HepG2 (cell line): Measurements from ENCODE around the gene TRPM5. TPM values are rescaled to one million over a fixed set of nuclear protein-coding genes. Genes with fewer than 3 reads are reported as not detected.
A peak's percentile ranks its signal among the peaks of the same experiment; 100 is the strongest.

Experiments used
- ATAC-seq: fragments of 200-7000 bp; cut with Tn5 transposase; 3 replicates; pipeline ENCODE4 v1.9.1; 2020; ENCODE audit warnings: mild to moderate bottlenecking, moderate library complexity
- BruUV-seq: library from RNA; stranded (reverse); fragments of 400-500 nt; replicated peaks from 2 replicates; lab custom pipeline; 2021; lab: Mats Ljungman, UMichigan
- CTCF ChIA-PET: fragments of 300-600 bp; formaldehyde crosslinking; extraction: SDS; loops from one replicate; lab custom pipeline; 2021; ENCODE audit warnings: low total read pairs, inconsistent platforms, low intra/inter-chr PET ratio; lab: Yijun Ruan, JAX
- POLR2A ChIA-PET: fragments of 350-600 bp; sonication (Branson Sonifier 250); formaldehyde crosslinking; loops from one replicate; lab custom pipeline; 2020; ENCODE audit warnings: antibody characterized with exemption, inconsistent platforms; lab: Yijun Ruan, JAX
- DNase-seq: peaks from one replicate; pipeline ENCODE4 v3.0.0-alpha.2; 2015; ENCODE audit warnings: low spot score
- FAIRE-seq: peaks from 3 replicates; lab custom pipeline; 2011; peaks lifted over from hg19 to GRCh38; lab: Jason Lieb, UNC
- H2AFZ ChIP-seq: one replicate; pipeline ENCODE4 v1.6.1; 2011; ENCODE audit warnings: low read length, inconsistent platforms
- H3K27ac ChIP-seq: fragments of 300-600 bp; 3 replicates; pipeline ENCODE4 v1.8.0; 2011; ENCODE audit warnings: mixed run types, mild to moderate bottlenecking, mixed read lengths, low read length, inconsistent platforms; ENCODE audit not compliant: insufficient read depth; ENCODE audit errors: extremely low read length
- H3K27me3 ChIP-seq, 2 experiments: fragments of 200-600 bp in 1 of 2; 2 replicates in 1 of 2; 3 replicates in 1 of 2; pipeline versions ENCODE4 v1.6.0 to v1.8.0; 2011; ENCODE audit warnings: low read length in 2 of 2, mild to moderate bottlenecking in 2 of 2, moderate library complexity in 2 of 2, inconsistent platforms in 1 of 2; ENCODE audit not compliant: insufficient read depth in 2 of 2, control insufficient read depth in 1 of 2
- H3K36me3 ChIP-seq, 2 experiments: fragments of 200-600 bp in 1 of 2; replicated peaks in 1 of 2; 2 replicates in 1 of 2; 3 replicates in 1 of 2; pipeline versions ENCODE4 v1.5.1 to v1.8.0; 2011; ENCODE audit warnings: low read length in 2 of 2, inconsistent platforms in 1 of 2; ENCODE audit not compliant: insufficient read depth in 2 of 2, control insufficient read depth in 1 of 2
- H3K4me1 ChIP-seq: 2 replicates; pipeline ENCODE4 v1.5.1; 2012; ENCODE audit warnings: low read length, inconsistent platforms; ENCODE audit not compliant: insufficient read depth
- H3K4me2 ChIP-seq: 2 replicates; pipeline ENCODE4 v1.6.0; 2011; ENCODE audit warnings: low read depth, low read length, inconsistent platforms
- H3K4me3 ChIP-seq, 3 experiments: fragments of 200-600 bp in 1 of 3; sonication (generic), shearing (Covaris generic) in 1 of 3; replicated peaks in 1 of 3; 2 replicates each; pipeline ENCODE4 v1.5.1; 2011 to 2016; ENCODE audit warnings: low read length in 3 of 3, inconsistent platforms in 2 of 3, low read depth in 2 of 3, mild to moderate bottlenecking in 2 of 3, control low read depth in 1 of 3, mixed read lengths in 1 of 3; ENCODE audit not compliant: insufficient read depth in 1 of 3
- H3K79me2 ChIP-seq: one replicate; pipeline ENCODE4 v1.6.1; 2011; ENCODE audit warnings: low read length, inconsistent platforms; ENCODE audit not compliant: insufficient read depth
- H3K9ac ChIP-seq: 2 replicates; pipeline ENCODE4 v1.6.0; 2011; ENCODE audit warnings: mild to moderate bottlenecking, low read depth, low read length, inconsistent platforms; ENCODE audit not compliant: insufficient read depth
- H3K9me3 ChIP-seq: 2 replicates; pipeline ENCODE4 v1.5.1; 2012; ENCODE audit warnings: mild to moderate bottlenecking, low read length
- H4K20me1 ChIP-seq: 2 replicates; pipeline ENCODE4 v1.6.0; 2011; ENCODE audit warnings: inconsistent platforms, mild to moderate bottlenecking, low read length, moderate library complexity; ENCODE audit not compliant: insufficient read depth
- DDIT3 ChIP-seq: sonication (generic); formaldehyde crosslinking; IDR thresholded peaks from 2 replicates; pipeline ENCODE4 v1.4.0; 2020; ENCODE audit warnings: mild to moderate bottlenecking, missing genetic modification reagents
- GFI1 ChIP-seq: sonication (generic); formaldehyde crosslinking; IDR thresholded peaks from 2 replicates; pipeline ENCODE4 v1.5.0; 2020; ENCODE audit warnings: missing genetic modification reagents, mild to moderate bottlenecking, borderline replicate concordance
- GPBP1L1 ChIP-seq: sonication (generic); formaldehyde crosslinking; IDR thresholded peaks from 2 replicates; pipeline ENCODE4 v1.5.0; 2020; ENCODE audit warnings: mild to moderate bottlenecking, missing genetic modification reagents
- NONO ChIP-seq, 2 experiments: fragments of 450-650 bp in 1 of 2; sonication (generic) in 1 of 2; formaldehyde crosslinking in 1 of 2; IDR thresholded peaks in 1 of 2; conservative IDR thresholded peaks in 1 of 2; 2 replicates each; pipeline versions ENCODE4 v1.6.1 to v1.8.0; 2017 to 2022; ENCODE audit warnings: mild to moderate bottlenecking in 1 of 2, missing genetic modification reagents in 1 of 2, moderate library complexity in 1 of 2
- RELA ChIP-seq: sonication (generic); formaldehyde crosslinking; IDR thresholded peaks from 2 replicates; pipeline ENCODE4 v1.4.0; 2020; ENCODE audit warnings: missing genetic modification reagents
- SAFB2 ChIP-seq: sonication (generic); formaldehyde crosslinking; IDR thresholded peaks from 2 replicates; pipeline ENCODE4 v1.5.1; 2020; ENCODE audit warnings: missing genetic modification reagents, low read depth, mild to moderate bottlenecking, borderline replicate concordance
- ZNF280B ChIP-seq: sonication (generic); formaldehyde crosslinking; IDR thresholded peaks from 2 replicates; pipeline ENCODE4 v1.5.0; 2020; ENCODE audit warnings: missing genetic modification reagents, mild to moderate bottlenecking, borderline replicate concordance
- ZNF33A ChIP-seq: sonication (generic); formaldehyde crosslinking; IDR thresholded peaks from 2 replicates; pipeline ENCODE4 v1.5.1; 2020; ENCODE audit warnings: missing genetic modification reagents, mild to moderate bottlenecking, moderate library complexity, borderline replicate concordance
- ZNF512B ChIP-seq: sonication (generic); formaldehyde crosslinking; IDR thresholded peaks from 2 replicates; pipeline ENCODE4 v1.5.1; 2020; ENCODE audit warnings: missing genetic modification reagents, mild to moderate bottlenecking, borderline replicate concordance
- ZNF782 ChIP-seq: sonication (generic); formaldehyde crosslinking; IDR thresholded peaks from 2 replicates; pipeline ENCODE4 v1.4.0; 2020; ENCODE audit warnings: missing genetic modification reagents, mild to moderate bottlenecking, borderline replicate concordance
- ZNF879 ChIP-seq: sonication (generic); formaldehyde crosslinking; IDR thresholded peaks from 2 replicates; pipeline ENCODE4 v1.8.1; 2023; ENCODE audit warnings: missing genetic modification reagents
- ZNF891 ChIP-seq: sonication (generic); formaldehyde crosslinking; IDR thresholded peaks from 2 replicates; pipeline ENCODE4 v1.5.0; 2020; ENCODE audit warnings: mild to moderate bottlenecking, missing genetic modification reagents
- ZSCAN22 ChIP-seq: sonication (generic); formaldehyde crosslinking; IDR thresholded peaks from 2 replicates; pipeline ENCODE4 v1.4.0; 2020; ENCODE audit warnings: mild to moderate bottlenecking, missing genetic modification reagents
- WGBS: methylation state at CpG from one replicate; pipeline ENCODE4 v1.1.6; 2017; ENCODE audit warnings: low lambda C conversion rate; 5-methylcytosine and 5-hydroxymethylcytosine counted together
- in situ Hi-C: cut with HindIII; loops from 2 replicates; pipeline ENCODE4 v1.10.0; 2017; ENCODE audit warnings: low pct_unique_long_range_greater_than_20kb; ENCODE audit not compliant: extremely low pct_ligation_motif_present
- intact Hi-C: fragments of 100-400 bp; cut with micrococcal nuclease; formaldehyde crosslinking; loops from one replicate; pipeline ENCODE4 v1.10.0; 2022; ENCODE audit not compliant: unreplicated experiment
- polyA plus RNA-seq, 8 experiments: library from polyadenylated mRNA; depleted of rRNA in 3 of 8; stranded (reverse) in 7 of 8; unstranded in 1 of 8; fragments of >200 nt; fragmentation: Illumina TruSeq in 4 of 8; extraction: Trizol in 4 of 8; gene quantifications; 2 replicates each; pipeline versions ENCODE4 v1.2.1 to v1.2.3, GENCODE V29; 2011 to 2016; ENCODE audit warnings: low read depth in 4 of 8, missing spikeins in 1 of 8, mixed read lengths in 1 of 8; ENCODE audit not compliant: insufficient read depth in 1 of 8
- total RNA-seq, 5 experiments: library from RNA; depleted of rRNA; stranded (reverse); fragments of >200 nt; fragmentation: Illumina TruSeq; extraction: Trizol; gene quantifications; 2 replicates each; pipeline ENCODE4 v1.2.3, GENCODE V29; 2016; ENCODE audit warnings: low read depth in 1 of 5
- TF ChIP-seq, protein P1 (sequence below): sonication (generic); formaldehyde crosslinking; IDR thresholded peaks from 2 replicates; pipeline ENCODE4 v1.8.0; 2023; ENCODE audit warnings: mild to moderate bottlenecking, missing genetic modification reagents

TRPM5 gene
- total and polyA plus RNA-seq, 2 of the 13 experiments (the other 11 are each of a cell fraction or from before 2014, with no cell fraction given) = 0.12 TPM; not detected in 1

GRCh38 chr11:2399488-2400068, 44.7 kb downstream of the TRPM5 start:
- CTCF ChIA-PET = interaction anchor here (1.6 to 3.9 kb wide), 2 partner anchors 21 to 94 kb away, joined by 4 to 55 read pairs; no protein-coding TSS in a partner anchor
- ATAC-seq (peak; percentile 31), DNase-seq (no peak), FAIRE-seq (no peak)
- Histone ChIP-seq H2AFZ (no peak overlapping the region), H4K20me1 (no peaks in the 10 kb centered on the region), H3K4me3 (peak overlapping the region; percentile 73 to 93 (median 75)), H3K4me2 (peak overlapping the region; percentile 91), H3K9ac (peak overlapping the region; percentile 88), H3K27ac (peak overlapping the region; percentile 72), H3K27me3 (peaks cover 0 to 3% of the 10 kb centered on the region in 2 experiments; a peak in 2 of 5 replicates), H3K36me3 (peaks cover 6 to 7% of the 10 kb centered on the region in 2 experiments; a peak in 2 of 5 replicates), H3K4me1 (peaks cover 24% of the 10 kb centered on the region), H3K79me2 (peaks cover 14% of the 10 kb centered on the region), H3K9me3 (no peaks in the 10 kb centered on the region)
- TSS peak; percentile 81 for BruUV-seq
- intact Hi-C loops (loop anchor here (1.0 to 5.0 kb wide), 2 partner anchors 20 to 187 kb away; no protein-coding TSS in a partner anchor), in situ Hi-C loops (no loop called here)
- POLR2A ChIA-PET = interaction anchor here (0.9 to 3.4 kb wide), 5 partner anchors 12 to 189 kb away, joined by 3 to 49 read pairs (median 10); no protein-coding TSS in a partner anchor
- 42% methylated on average over 6 of the region's 23 CpGs for WGBS
- TF ChIP-seq NONO (IDR thresholded peaks at IDR 0.05) (no peak), NONO (CRISPR knock-in tag; conservative IDR thresholded peaks at IDR 0.05) (no peak), RELA (CRISPR knock-in tag) (0 out of 2 replicates have a peak, but pooled peaks have one; percentile 6), ZNF33A (CRISPR knock-in tag) (peak; percentile 81), ZNF512B (CRISPR knock-in tag) (no peak), ZSCAN22 (CRISPR knock-in tag) (no peak), ZNF879 (CRISPR knock-in tag) (0 out of 2 replicates have a peak, but pooled peaks have one; percentile 73), ZNF782 (0 out of 2 replicates have a peak, but pooled peaks have one; percentile 64), ZNF891 (CRISPR knock-in tag) (peak; percentile 85; the same call in 1 of the 2 replicates), ZNF280B (CRISPR knock-in tag) (peak; percentile 84; the same call in 1 of the 2 replicates), SAFB2 (peak; percentile 83; the same call in 1 of the 2 replicates), GPBP1L1 (CRISPR knock-in tag) (no peak), GFI1 (CRISPR knock-in tag) (0 out of 2 replicates have a peak, but pooled peaks have one; percentile 1), DDIT3 (CRISPR knock-in tag) (no peak)
- TF ChIP-seq, protein P1, sequence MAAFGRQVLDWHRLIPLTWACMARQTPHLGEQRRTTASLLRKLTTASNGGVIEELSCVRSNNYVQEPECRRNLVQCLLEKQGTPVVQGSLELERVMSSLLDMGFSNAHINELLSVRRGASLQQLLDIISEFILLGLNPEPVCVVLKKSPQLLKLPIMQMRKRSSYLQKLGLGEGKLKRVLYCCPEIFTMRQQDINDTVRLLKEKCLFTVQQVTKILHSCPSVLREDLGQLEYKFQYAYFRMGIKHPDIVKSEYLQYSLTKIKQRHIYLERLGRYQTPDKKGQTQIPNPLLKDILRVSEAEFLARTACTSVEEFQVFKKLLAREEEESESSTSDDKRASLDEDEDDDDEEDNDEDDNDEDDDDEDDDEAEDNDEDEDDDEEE (CRISPR knock-in tag) = 0 out of 2 replicates have a peak, but pooled peaks have one; percentile 89
